ENCODE results near the gene MFSD6.
"Not testable (repeated sequence)": the region's sequence is repeated elsewhere in the genome, so short reads cannot be mapped to it uniquely, and the experiment has no call there.

MFSD6 gene

GRCh38 chr2:190486037-190486623 lies 78.0 kb downstream of the MFSD6 start:
- TF ChIP-seq CTCF (IDR thresholded peaks at IDR 0.05; ENCODE audit: low read depth, low read length) = no peak

GRCh38 chr2:190488516-190489233 lies 80.5 kb downstream of the MFSD6 start:
- DNase-seq (ENCODE audit: low read depth in 2 of 2) = no peak

More at GRCh38 chr2:190486037-190486623, 78.0 kb downstream of the MFSD6 start:
- H3K4me3 ChIP-seq (replicated peaks in 1 of 2; ENCODE audit: low read depth in 2 of 2, low read length in 2 of 2) = no peak overlapping the region
- peak in 1 of 2 donors; percentile 18 for DNase-seq (ENCODE audit: low read depth in 2 of 2)

GRCh38 chr2:190489475-190489874 lies 81.3 kb downstream of the MFSD6 start:
- no peak for TF ChIP-seq CTCF (IDR thresholded peaks at IDR 0.05; ENCODE audit: low read depth, low read length)
- no peak for DNase-seq (ENCODE audit: low read depth in 2 of 2)
- no peak overlapping the region for H3K4me3 ChIP-seq (replicated peaks in 1 of 2; ENCODE audit: low read depth in 2 of 2, low read length in 2 of 2)

More at GRCh38 chr2:190488516-190489233, 80.5 kb downstream of the MFSD6 start:
- H3K4me3 ChIP-seq (replicated peaks in 1 of 2; ENCODE audit: low read depth in 2 of 2, low read length in 2 of 2) = no peak overlapping the region
- TF ChIP-seq CTCF (IDR thresholded peaks at IDR 0.05; ENCODE audit: low read depth, low read length) = no peak

GRCh38 chr2:190490502-190490901 lies 82.3 kb downstream of the MFSD6 start:
- no peak overlapping the region for H3K4me3 ChIP-seq (replicated peaks in 1 of 2; ENCODE audit: low read depth in 2 of 2, low read length in 2 of 2)
- DNase-seq (ENCODE audit: low read depth in 2 of 2) = no peak

GRCh38 chr2:190493095-190493494 lies 84.9 kb downstream of the MFSD6 start:
- no peak overlapping the region for H3K4me3 ChIP-seq (replicated peaks in 1 of 2; ENCODE audit: low read depth in 2 of 2, low read length in 2 of 2)
- TF ChIP-seq CTCF (IDR thresholded peaks at IDR 0.05; ENCODE audit: low read depth, low read length) = no peak
- no peak for DNase-seq (ENCODE audit: low read depth in 2 of 2)

More at GRCh38 chr2:190490502-190490901, 82.3 kb downstream of the MFSD6 start:
- TF ChIP-seq CTCF (IDR thresholded peaks at IDR 0.05; ENCODE audit: low read depth, low read length) = no peak

GRCh38 chr2:190494600-190495227 lies 86.6 kb downstream of the MFSD6 start:
- DNase-seq (ENCODE audit: low read depth in 2 of 2) = not testable (repeated sequence)

GRCh38 chr2:190497428-190497827 lies 89.3 kb downstream of the MFSD6 start:
- no peak for DNase-seq (ENCODE audit: low read depth in 2 of 2)
- TF ChIP-seq CTCF (IDR thresholded peaks at IDR 0.05; ENCODE audit: low read depth, low read length) = no peak
- H3K4me3 ChIP-seq (replicated peaks in 1 of 2; ENCODE audit: low read depth in 2 of 2, low read length in 2 of 2) = no peak overlapping the region

More at GRCh38 chr2:190494600-190495227, 86.6 kb downstream of the MFSD6 start:
- H3K4me3 ChIP-seq (replicated peaks in 1 of 2; ENCODE audit: low read depth in 2 of 2, low read length in 2 of 2) = not testable (repeated sequence)
